MM.1S (cell line): Measurements from ENCODE around the gene ACTBL2.
"Not testable (repeated sequence)": the region's sequence is repeated elsewhere in the genome, so short reads cannot be mapped to it uniquely, and the experiment has no call there.

ENCODE experiments used
- DNase-seq: peaks from one replicate; pipeline ENCODE4 v3.0.0-alpha.2; 2015
- H2AFZ ChIP-seq: fragments of 300-600 bp; sonication (generic); 2 replicates; pipeline ENCODE4 v1.6.0; 2016; ENCODE audit warnings: antibody characterized with exemption, low read length
- H3F3A ChIP-seq: fragments of 300-600 bp; sonication (generic); 2 replicates; pipeline ENCODE4 v1.6.1; 2016; ENCODE audit warnings: mild to moderate bottlenecking, antibody characterized with exemption, low read length, moderate library complexity, mixed read lengths; ENCODE audit not compliant: insufficient read depth
- H3K27ac ChIP-seq: fragments of 300-600 bp; sonication (generic); 2 replicates; pipeline ENCODE4 v1.5.1; 2016; ENCODE audit warnings: mild to moderate bottlenecking, low read length
- H3K27me3 ChIP-seq: fragments of 300-600 bp; sonication (generic); replicated peaks from 2 replicates; pipeline ENCODE4 v1.6.0; 2016; ENCODE audit warnings: low read length; ENCODE audit not compliant: insufficient read depth
- H3K36me3 ChIP-seq: fragments of 300-600 bp; sonication (generic); replicated peaks from 2 replicates; pipeline ENCODE4 v1.6.1; 2016; ENCODE audit warnings: mild to moderate bottlenecking, low read length, mixed read lengths; ENCODE audit not compliant: insufficient read depth
- H3K4me1 ChIP-seq: fragments of 300-600 bp; sonication (generic); 2 replicates; pipeline ENCODE4 v1.6.1; 2016; ENCODE audit warnings: low read length, mixed read lengths
- H3K4me2 ChIP-seq: fragments of 300-600 bp; sonication (generic); 2 replicates; pipeline ENCODE4 v1.6.0; 2016; ENCODE audit warnings: low read depth, low read length
- H3K4me3 ChIP-seq: fragments of 300-600 bp; sonication (generic); 2 replicates; pipeline ENCODE4 v1.5.1; 2016; ENCODE audit warnings: low read length, mixed read lengths
- H3K79me2 ChIP-seq: fragments of 300-600 bp; sonication (generic); 2 replicates; pipeline ENCODE4 v1.6.1; 2016; ENCODE audit warnings: mixed run types, low read length, mixed read lengths
- H3K9ac ChIP-seq: fragments of 300-600 bp; sonication (generic); 2 replicates; pipeline ENCODE4 v1.6.1; 2016; ENCODE audit warnings: low read length, mixed read lengths
- H3K9me2 ChIP-seq: fragments of 300-600 bp; sonication (generic); replicated peaks from 2 replicates; pipeline ENCODE4 v1.6.1; 2016; ENCODE audit warnings: mild to moderate bottlenecking, low read length, mixed read lengths; ENCODE audit not compliant: insufficient read depth
- H3K9me3 ChIP-seq: fragments of 300-600 bp; sonication (generic); replicated peaks from 2 replicates; pipeline ENCODE4 v1.6.1; 2016; ENCODE audit warnings: mild to moderate bottlenecking, low read length, mixed read lengths; ENCODE audit not compliant: insufficient read depth
- H4K20me1 ChIP-seq: fragments of 300-600 bp; sonication (generic); 2 replicates; pipeline ENCODE4 v1.6.1; 2016; ENCODE audit warnings: mild to moderate bottlenecking, low read length, moderate library complexity, mixed read lengths; ENCODE audit not compliant: insufficient read depth
- CTCF ChIP-seq: fragments of 300-600 bp; sonication (generic); IDR thresholded peaks from 2 replicates; pipeline ENCODE4 v1.5.1; 2016; ENCODE audit warnings: antibody characterized with exemption, low read length, mixed read lengths
- EZH2 ChIP-seq: fragments of 300-600 bp; sonication (generic); optimal IDR thresholded peaks from 2 replicates; pipeline ENCODE3; 2017; ENCODE audit warnings: low read depth, mild to moderate bottlenecking, antibody characterized with exemption, low read length, mixed read lengths
- EZH2phosphoT487 ChIP-seq: fragments of 300-600 bp; sonication (generic); IDR thresholded peaks from 2 replicates; pipeline ENCODE4 v1.6.1; 2018; ENCODE audit warnings: antibody characterized with exemption, low read length

ACTBL2 gene

GRCh38 chr5:57468481-57469163, 14.0 kb downstream of the ACTBL2 start:
- H3K9me3 ChIP-seq: no peaks in the 10 kb centered on the region
- H3K79me2 ChIP-seq: no peaks in the 10 kb centered on the region
- no peaks in the 10 kb centered on the region for H4K20me1 ChIP-seq
- TF ChIP-seq CTCF (no peak), EZH2 (no peak), EZH2phosphoT487 (no peak)
- no peaks in the 10 kb centered on the region for H3K27me3 ChIP-seq
- H3K9me2 ChIP-seq: no peaks in the 10 kb centered on the region
- no peaks in the 10 kb centered on the region for H3F3A ChIP-seq
- no peaks in the 10 kb centered on the region for H3K36me3 ChIP-seq
- no peak overlapping the region for H3K9ac ChIP-seq
- H3K27ac ChIP-seq: no peak overlapping the region
- H3K4me3 ChIP-seq: no peak overlapping the region
- H3K4me2 ChIP-seq: no peak overlapping the region
- H2AFZ ChIP-seq: no peak overlapping the region
- no peak for DNase-seq
- no peaks in the 10 kb centered on the region for H3K4me1 ChIP-seq

GRCh38 chr5:57466544-57466943, 16.1 kb downstream of the ACTBL2 start:
- no peaks in the 10 kb centered on the region for H3K79me2 ChIP-seq
- H3K36me3 ChIP-seq: no peaks in the 10 kb centered on the region
- no peaks in the 10 kb centered on the region for H3F3A ChIP-seq
- H3K9me2 ChIP-seq: no peaks in the 10 kb centered on the region
- no peak for DNase-seq
- no peak overlapping the region for H2AFZ ChIP-seq
- no peaks in the 10 kb centered on the region for H3K4me1 ChIP-seq
- TF ChIP-seq EZH2phosphoT487: no peak
- H4K20me1 ChIP-seq: no peaks in the 10 kb centered on the region
- H3K9me3 ChIP-seq: no peaks in the 10 kb centered on the region
- H3K4me2 ChIP-seq: no peak overlapping the region
- H3K9ac ChIP-seq: no peak overlapping the region
- H3K4me3 ChIP-seq: no peak overlapping the region
- H3K27ac ChIP-seq: no peak overlapping the region
- H3K27me3 ChIP-seq: no peaks in the 10 kb centered on the region

DNA sequence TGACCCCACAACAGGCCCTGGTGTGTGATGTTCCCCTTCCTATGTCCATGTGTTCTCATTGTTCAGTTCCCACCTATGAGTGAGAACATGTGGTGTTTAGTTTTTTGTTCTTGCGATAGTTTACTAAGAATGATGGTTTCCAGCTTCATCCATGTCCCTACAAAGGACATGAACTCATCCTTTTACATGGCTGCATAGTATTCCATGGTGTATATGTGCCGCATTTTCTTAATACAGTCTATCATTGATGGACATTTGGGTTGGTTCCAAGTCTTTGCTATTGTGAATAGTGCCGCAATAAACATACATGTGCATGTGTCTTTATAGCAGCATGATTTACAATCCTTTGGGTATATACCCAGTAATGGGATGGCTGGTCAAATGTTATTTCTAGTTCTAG, 22.6 kb downstream of the ACTBL2 start:
- not testable (repeated sequence) for H3K4me3 ChIP-seq, H3K27me3 ChIP-seq, H3F3A ChIP-seq, H3K79me2 ChIP-seq, H3K9me3 ChIP-seq, H2AFZ ChIP-seq, H3K4me1 ChIP-seq, H3K27ac ChIP-seq, H3K36me3 ChIP-seq, DNase-seq, H4K20me1 ChIP-seq, H3K4me2 ChIP-seq, H3K9ac ChIP-seq, H3K9me2 ChIP-seq

GRCh38 chr5:57458443-57458842, 24.2 kb downstream of the ACTBL2 start:
- no peak overlapping the region for H3K27ac ChIP-seq
- H3K36me3 ChIP-seq: no peaks in the 10 kb centered on the region

More at GRCh38 chr5:57458443-57458842, 24.2 kb downstream of the ACTBL2 start:
- no peak overlapping the region for H3K9ac ChIP-seq
- H3K4me3 ChIP-seq: no peak overlapping the region
- H2AFZ ChIP-seq: no peak overlapping the region
- H3K9me3 ChIP-seq: no peaks in the 10 kb centered on the region
- no peak for TF ChIP-seq EZH2
- no peak for TF ChIP-seq EZH2phosphoT487
- TF ChIP-seq CTCF: no peak
- H3K9me2 ChIP-seq: no peaks in the 10 kb centered on the region
- no peaks in the 10 kb centered on the region for H3K27me3 ChIP-seq
- H3K4me2 ChIP-seq: no peak overlapping the region
- no peak for DNase-seq
- no peaks in the 10 kb centered on the region for H3F3A ChIP-seq
- no peaks in the 10 kb centered on the region for H4K20me1 ChIP-seq
- no peaks in the 10 kb centered on the region for H3K4me1 ChIP-seq
- H3K79me2 ChIP-seq: no peaks in the 10 kb centered on the region
